Gastroesophageal sphincter (tissue), 4 donors: Measurements from ENCODE around the gene PRG3. TPM values are rescaled to one million over a fixed set of nuclear protein-coding genes. Genes with fewer than 3 reads are reported as not detected.

Source experiments
- ATAC-seq: fragments of 150-250 bp; one replicate; pipeline ENCODE4 v1.9.1; 2016; ENCODE audit warnings: mild to moderate bottlenecking, moderate library complexity
- H3K27ac ChIP-seq, 4 donors: fragments of 200-600 bp; sonication (generic) in 3 of 4; 1 replicate in 3 of 4; 2 replicates in 1 of 4; pipeline ENCODE4 v1.5.1; 2016 to 2019
- H3K27me3 ChIP-seq: fragments of 200-600 bp; sonication (generic); one replicate; pipeline ENCODE4 v1.5.1; 2019
- H3K36me3 ChIP-seq, 2 donors: fragments of 200-600 bp; sonication (generic); one replicate each; pipeline ENCODE4 v1.5.1; 2019; ENCODE audit warnings: control low read depth in 1 of 2
- H3K4me1 ChIP-seq, 3 donors: fragments of 200-600 bp; sonication (generic); 1 replicate in 2 of 3; 2 replicates in 1 of 3; pipeline ENCODE4 v1.5.1; 2016 to 2019; ENCODE audit warnings: control low read depth in 2 of 3
- H3K4me3 ChIP-seq, 2 donors: fragments of 200-600 bp; sonication (generic); one replicate each; pipeline ENCODE4 v1.5.1; 2019; ENCODE audit warnings: mild to moderate bottlenecking in 1 of 2, moderate library complexity in 1 of 2
- H3K9me3 ChIP-seq, 3 donors: fragments of 200-600 bp; sonication (generic); one replicate each; pipeline ENCODE4 v1.5.1; 2017 to 2019; ENCODE audit warnings: control low read depth in 2 of 3
- EP300 ChIP-seq: sonication (generic); formaldehyde crosslinking; IDR thresholded peaks from one replicate; pipeline ENCODE4 v1.6.1; 2017; ENCODE audit warnings: antibody characterized with exemption, mild to moderate bottlenecking
- POLR2A ChIP-seq, 2 donors: fragments of 450-650 bp; IDR thresholded peaks; one replicate each; pipeline ENCODE4 v1.6.1; 2017; ENCODE audit warnings: antibody characterized with exemption in 2 of 2, mild to moderate bottlenecking in 2 of 2, moderate library complexity in 1 of 2
- POLR2AphosphoS5 ChIP-seq: sonication (generic); formaldehyde crosslinking; IDR thresholded peaks from one replicate; pipeline ENCODE4 v1.6.1; 2017; ENCODE audit warnings: antibody characterized with exemption
- WGBS, 2 donors: methylation state at CpG; one replicate each; pipeline ENCODE4 v1.1.5; 2018; ENCODE audit warnings: low coverage in 1 of 2; 5-methylcytosine and 5-hydroxymethylcytosine counted together
- total RNA-seq, 4 donors: library from RNA; depleted of rRNA; stranded (reverse); fragments of >200 nt; gene quantifications; one replicate each; pipeline ENCODE4 v1.1.0, GENCODE V29; 2016
- TF ChIP-seq, protein P1 (sequence below), 4 experiments: fragments of 200-600 bp in 2 of 4; fragments of 450-650 bp in 2 of 4; sonication (generic) in 1 of 4; IDR thresholded peaks; one replicate each; pipeline ENCODE4 v1.5.1; 2017 to 2019; ENCODE audit warnings: antibody characterized with exemption in 4 of 4, mild to moderate bottlenecking in 2 of 4, moderate library complexity in 2 of 4

The PRG3 gene
- total RNA-seq, 4 donors from 2014 or later, result not detected

DNA sequence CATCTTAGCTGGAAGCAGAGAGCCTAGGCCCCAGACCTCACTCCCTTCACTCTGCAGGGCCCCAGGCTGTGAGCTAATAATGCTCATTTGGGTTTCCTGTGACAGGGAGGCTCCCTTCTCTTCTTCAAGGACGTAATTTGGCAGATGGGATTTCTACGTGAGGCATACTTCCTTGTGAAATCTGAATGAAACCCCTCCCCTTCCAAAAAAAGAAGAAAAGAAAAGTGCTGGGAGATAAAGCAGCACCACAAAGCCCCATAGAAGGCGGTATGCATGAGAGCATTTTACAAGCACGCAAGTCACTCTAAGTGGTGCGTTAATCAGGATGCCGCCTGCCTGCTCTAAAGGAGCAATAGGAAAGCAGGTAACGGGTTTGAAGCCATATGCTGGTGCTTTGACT is 37.1 kb downstream of the PRG3 start:
- H3K36me3 ChIP-seq, result no peaks in the 10 kb centered on the region
- TF ChIP-seq POLR2AphosphoS5 (no peak), POLR2A (IDR thresholded peaks at IDR 0.05) (no peak), EP300 (no peak)
- TF ChIP-seq, protein P1, sequence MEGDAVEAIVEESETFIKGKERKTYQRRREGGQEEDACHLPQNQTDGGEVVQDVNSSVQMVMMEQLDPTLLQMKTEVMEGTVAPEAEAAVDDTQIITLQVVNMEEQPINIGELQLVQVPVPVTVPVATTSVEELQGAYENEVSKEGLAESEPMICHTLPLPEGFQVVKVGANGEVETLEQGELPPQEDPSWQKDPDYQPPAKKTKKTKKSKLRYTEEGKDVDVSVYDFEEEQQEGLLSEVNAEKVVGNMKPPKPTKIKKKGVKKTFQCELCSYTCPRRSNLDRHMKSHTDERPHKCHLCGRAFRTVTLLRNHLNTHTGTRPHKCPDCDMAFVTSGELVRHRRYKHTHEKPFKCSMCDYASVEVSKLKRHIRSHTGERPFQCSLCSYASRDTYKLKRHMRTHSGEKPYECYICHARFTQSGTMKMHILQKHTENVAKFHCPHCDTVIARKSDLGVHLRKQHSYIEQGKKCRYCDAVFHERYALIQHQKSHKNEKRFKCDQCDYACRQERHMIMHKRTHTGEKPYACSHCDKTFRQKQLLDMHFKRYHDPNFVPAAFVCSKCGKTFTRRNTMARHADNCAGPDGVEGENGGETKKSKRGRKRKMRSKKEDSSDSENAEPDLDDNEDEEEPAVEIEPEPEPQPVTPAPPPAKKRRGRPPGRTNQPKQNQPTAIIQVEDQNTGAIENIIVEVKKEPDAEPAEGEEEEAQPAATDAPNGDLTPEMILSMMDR (IDR thresholded peaks at IDR 0.05), result no peak
- H3K27me3 ChIP-seq, result peaks cover 4% of the 10 kb centered on the region
- H3K27ac ChIP-seq, result no peak overlapping the region
- WGBS, 2 donors, result 68 to 88% methylated on average over 7 of the region's 7 CpGs
- ATAC-seq, result no peak
- no peak overlapping the region for H3K4me3 ChIP-seq
- no peaks in the 10 kb centered on the region for H3K9me3 ChIP-seq
- H3K4me1 ChIP-seq, result peaks cover 0 to 18% (median 0%) of the 10 kb centered on the region in 3 donors

- Histone ChIP-seq H3K27ac (no peak overlapping the region), H3K36me3 (no peaks in the 10 kb centered on the region), H3K4me3 (no peak overlapping the region), H3K4me1 (peaks cover 0 to 18% (median 0%) of the 10 kb centered on the region in 3 donors), H3K9me3 (no peaks in the 10 kb centered on the region), H3K27me3 (peaks cover 12% of the 10 kb centered on the region)
- no peak for ATAC-seq
- TF ChIP-seq POLR2A (IDR thresholded peaks at IDR 0.05), result no peak
- no peak for TF ChIP-seq EP300
- TF ChIP-seq, protein P1 (IDR thresholded peaks at IDR 0.05), result no peak
- no peak for TF ChIP-seq POLR2AphosphoS5
- whole genome bisulfite sequencing, 2 donors, result 57 to 68% methylated on average over 5 to 8 of the region's 11 CpGs
These were observed 38.2 kb downstream of the PRG3 start for GRCh38 chr11:57342702-57343101.

GRCh38 chr11:57341250-57341808 is 39.6 kb downstream of the PRG3 start:
- Histone ChIP-seq H3K27ac (no peak overlapping the region), H3K9me3 (no peaks in the 10 kb centered on the region), H3K27me3 (peaks cover 12% of the 10 kb centered on the region), H3K36me3 (no peaks in the 10 kb centered on the region), H3K4me3 (no peak overlapping the region), H3K4me1 (peaks cover 0 to 23% (median 2%) of the 10 kb centered on the region in 3 donors)
- TF ChIP-seq POLR2A (IDR thresholded peaks at IDR 0.05), result no peak
- TF ChIP-seq, protein P1 (IDR thresholded peaks at IDR 0.05), result no peak
- no peak for TF ChIP-seq POLR2AphosphoS5
- TF ChIP-seq EP300, result no peak
- 76 to 77% methylated on average over 3 to 6 of the region's 6 CpGs for WGBS, 2 donors
- no peak for ATAC-seq

GRCh38 chr11:57340039-57340615 is 40.8 kb downstream of the PRG3 start:
- H3K36me3 ChIP-seq, result no peaks in the 10 kb centered on the region
- H3K4me1 ChIP-seq, result peaks cover 0 to 23% (median 4%) of the 10 kb centered on the region in 3 donors
- H3K27ac ChIP-seq, result no peak overlapping the region
- no peaks in the 10 kb centered on the region for H3K9me3 ChIP-seq
- H3K27me3 ChIP-seq, result peaks cover 12% of the 10 kb centered on the region
- no peak for TF ChIP-seq POLR2AphosphoS5
- TF ChIP-seq POLR2A (IDR thresholded peaks at IDR 0.05), result no peak
- TF ChIP-seq EP300, result no peak
- TF ChIP-seq, protein P1 (IDR thresholded peaks at IDR 0.05), result peak in 1 of 4 experiments; percentile 44
- H3K4me3 ChIP-seq, result no peak overlapping the region
- WGBS, 2 donors, result 18 to 60% methylated on average over 2 to 11 of the region's 12 CpGs
- no peak for ATAC-seq

GRCh38 chr11:57339328-57339727 is 41.6 kb downstream of the PRG3 start:
- TF ChIP-seq POLR2AphosphoS5 (no peak), EP300 (no peak), POLR2A (IDR thresholded peaks at IDR 0.05) (no peak)
- TF ChIP-seq, protein P1 (IDR thresholded peaks at IDR 0.05), result no peak
- ATAC-seq, result no peak
- Histone ChIP-seq H3K27me3 (peaks cover 12% of the 10 kb centered on the region), H3K4me3 (no peak overlapping the region), H3K36me3 (no peaks in the 10 kb centered on the region), H3K4me1 (peaks cover 0 to 31% (median 12%) of the 10 kb centered on the region in 3 donors), H3K9me3 (no peaks in the 10 kb centered on the region), H3K27ac (no peak overlapping the region)
- 81 to 85% methylated on average over 2 to 3 of the region's 5 CpGs for WGBS, 2 donors
